GM21529 (cell line): Measurements from ENCODE around the gene GLUL.
A peak's percentile ranks its signal among the peaks of the same experiment; 100 is the strongest.

Experiments
- ATAC-seq: cut with Tn5 transposase; IDR thresholded peaks from one replicate; pipeline ENCODE4 v1.9.1; 2021; ENCODE audit not compliant: unreplicated experiment

The GLUL gene

GRCh38 chr1:182391362-182392049, at the start of gene GLUL:
Gene GLUL, minus strand, starts transcription at chr1:182391790. Its CDS starts 3,053 bp downstream, at chr1:182388737.
- ATAC-seq: peak; percentile 75

- ATAC-seq: no peak
Measured at GRCh38 chr1:182438326-182438725, 46.7 kb upstream of the GLUL start.

GRCh38 chr1:182433580-182433979, 42.0 kb upstream of the GLUL start:
- ATAC-seq: no peak

- ATAC-seq: no peak
Measured at GRCh38 chr1:182431278-182431677, 39.7 kb upstream of the GLUL start.

GRCh38 chr1:182430263-182431068, 38.9 kb upstream of the GLUL start:
- peak; percentile 41 for ATAC-seq

- ATAC-seq: peak; percentile 23
Measured at GRCh38 chr1:182428043-182428442, 36.5 kb upstream of the GLUL start.

- peak; percentile 69 for ATAC-seq
Measured at GRCh38 chr1:182426442-182427430, 35.1 kb upstream of the GLUL start.

GRCh38 chr1:182415789-182416188, 24.2 kb upstream of the GLUL start:
- no peak for ATAC-seq

- ATAC-seq: no peak
Measured at GRCh38 chr1:182413969-182414368, 22.4 kb upstream of the GLUL start.

- no peak for ATAC-seq
Measured at GRCh38 chr1:182413486-182413885, 21.9 kb upstream of the GLUL start.

GRCh38 chr1:182410620-182411273, 19.2 kb upstream of the GLUL start:
- ATAC-seq: no peak

GRCh38 chr1:182410138-182410537, 18.5 kb upstream of the GLUL start:
- ATAC-seq: no peak

GRCh38 chr1:182408435-182409075, 17.0 kb upstream of the GLUL start:
- no peak for ATAC-seq

- ATAC-seq: no peak
Measured at GRCh38 chr1:182407724-182408123, 16.1 kb upstream of the GLUL start.

- ATAC-seq: no peak
Measured at GRCh38 chr1:182406012-182406411, 14.4 kb upstream of the GLUL start.

GRCh38 chr1:182405578-182405977, 14.0 kb upstream of the GLUL start:
- ATAC-seq: no peak

- no peak for ATAC-seq
Measured at GRCh38 chr1:182404781-182405180, 13.2 kb upstream of the GLUL start.

GRCh38 chr1:182400567-182400966, 9.0 kb upstream of the GLUL start, which contains the start of gene TEDDM1:
Gene TEDDM1, minus strand, starts transcription at chr1:182400667. Its CDS starts 182 bp downstream, at chr1:182400485.
- no peak for ATAC-seq

- ATAC-seq: no peak
Measured at GRCh38 chr1:182397653-182398393, 6.2 kb upstream of the GLUL start.
